Astrocyte of the cerebellum (primary cell): ENCODE measurements around the gene ZNF425.
"Not testable (repeated sequence)": the region's sequence is repeated elsewhere in the genome, so short reads cannot be mapped to it uniquely, and the experiment has no call there.

Experiments used
- DNase-seq: peaks from one replicate; pipeline ENCODE4 v3.0.0-alpha.2; 2011; ENCODE audit warnings: low read depth
- H3K4me3 ChIP-seq: 2 replicates; pipeline ENCODE4 v1.5.1; 2011; ENCODE audit warnings: mild to moderate bottlenecking, low read depth, low read length, moderate library complexity
- CTCF ChIP-seq: IDR thresholded peaks from 2 replicates; pipeline ENCODE4 v1.5.1; 2012; ENCODE audit warnings: low read length, low read depth, moderate library complexity, mild to moderate bottlenecking; ENCODE audit errors: missing control alignments
- in situ Hi-C: cut with HindIII; loops from 2 replicates; pipeline ENCODE4 v1.10.0; 2017; ENCODE audit warnings: low sequenced_read_pairs

ZNF425 gene

DNA sequence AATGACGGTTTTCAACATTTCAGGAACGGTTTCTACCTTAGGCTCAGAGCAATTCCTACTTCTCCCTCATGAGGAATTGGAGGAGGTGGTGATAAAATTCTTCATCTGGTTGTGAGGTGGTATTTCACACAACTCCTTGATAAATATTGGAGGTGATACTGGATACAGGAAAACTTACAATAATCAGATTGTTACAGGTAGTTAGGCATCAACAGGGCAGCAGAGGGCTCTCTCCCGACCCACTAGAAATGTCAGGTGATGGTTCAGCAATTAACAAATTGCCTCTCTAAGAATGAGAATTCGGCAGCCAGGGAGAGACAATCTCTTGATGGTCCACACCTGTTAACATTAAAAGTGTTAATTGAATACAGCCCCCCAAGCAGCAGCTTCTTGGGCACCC, 58.3 kb downstream of the ZNF425 start:
- TF ChIP-seq CTCF = no peak
- DNase-seq = no peak
- H3K4me3 ChIP-seq = no peak overlapping the region
- in situ Hi-C loops = no loop called here

DNA sequence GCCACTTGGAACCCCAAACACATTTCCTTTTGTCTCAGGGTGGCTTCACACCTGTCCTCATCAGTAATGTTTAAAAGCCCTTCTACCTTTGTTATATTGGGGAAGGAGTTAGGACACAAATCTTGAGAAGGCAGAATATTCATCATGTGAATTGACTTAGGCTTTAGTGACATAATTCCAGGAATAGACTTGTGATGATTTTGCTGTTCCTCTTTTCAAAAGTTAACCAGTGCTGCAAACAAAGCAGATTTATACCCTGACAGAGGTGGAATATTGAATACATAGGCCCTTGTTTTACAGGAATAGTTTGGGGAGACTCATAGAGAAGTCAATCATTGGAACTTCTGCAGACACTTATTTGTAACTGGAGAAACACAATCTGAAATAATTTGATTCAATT, 62.6 kb downstream of the ZNF425 start:
- no peak for TF ChIP-seq CTCF
- DNase-seq = no peak
- H3K4me3 ChIP-seq = no peak overlapping the region
- in situ Hi-C loops = no loop called here

DNA sequence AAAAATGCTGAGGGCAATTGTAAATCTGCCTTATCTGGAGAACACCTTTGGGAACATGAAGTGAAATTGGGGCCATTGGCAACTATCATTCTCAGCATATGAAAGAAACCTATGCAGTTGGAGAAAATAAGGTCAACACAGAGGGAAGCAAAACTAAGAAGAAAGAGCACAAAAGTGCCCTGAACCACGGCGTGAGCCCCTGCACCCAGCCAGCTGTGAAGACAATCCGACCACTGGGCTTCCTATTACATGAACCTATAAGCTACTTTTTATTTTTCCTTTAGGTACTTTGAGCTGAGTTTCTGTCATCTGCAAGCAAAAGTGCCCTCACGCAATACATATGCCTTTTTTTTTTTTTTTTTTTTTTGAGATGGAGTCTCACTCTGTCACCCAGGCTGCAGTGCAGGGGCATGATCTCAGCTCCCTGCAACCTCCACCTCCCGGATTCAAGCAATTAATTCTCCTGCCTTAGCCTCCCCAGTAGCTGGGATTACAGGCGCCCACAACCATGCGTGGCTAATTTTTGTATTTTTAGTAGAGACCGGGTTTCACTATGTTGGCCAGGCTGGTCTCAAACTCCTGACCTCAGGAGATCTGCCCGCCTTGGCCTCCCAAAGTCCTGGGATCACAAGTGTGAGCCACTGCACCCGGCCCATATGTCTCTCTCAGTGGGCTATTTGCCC, 63.8 kb downstream of the ZNF425 start:
- DNase-seq, H3K4me3 ChIP-seq, in situ Hi-C loops: not testable (repeated sequence)

GRCh38 chr7:149060156-149060555, 66.0 kb downstream of the ZNF425 start:
- DNase-seq = no peak
- in situ Hi-C loops = no loop called here

GRCh38 chr7:149053885-149054284, 72.2 kb downstream of the ZNF425 start:
- no peak overlapping the region for H3K4me3 ChIP-seq
- in situ Hi-C loops = no loop called here
- no peak for TF ChIP-seq CTCF
- no peak for DNase-seq

More at GRCh38 chr7:149060156-149060555, 66.0 kb downstream of the ZNF425 start:
- no peak overlapping the region for H3K4me3 ChIP-seq
- TF ChIP-seq CTCF = no peak

GRCh38 chr7:149053384-149053783, 72.7 kb downstream of the ZNF425 start:
- in situ Hi-C loops = no loop called here
- DNase-seq = no peak
- TF ChIP-seq CTCF = no peak
- no peak overlapping the region for H3K4me3 ChIP-seq
